Measurements from ENCODE around the gene C5.

The C5 gene

GRCh38 chr9:121082075-121082474 is 32.0 kb upstream of the C5 start:
- H3K4me1 ChIP-seq: no peaks in the 10 kb centered on the region
- H3K36me3 ChIP-seq: no peaks in the 10 kb centered on the region; the same call in 1 of the 2 replicates
- H3K9me3 ChIP-seq: no peaks in the 10 kb centered on the region
- no peaks in the 10 kb centered on the region for H3K27me3 ChIP-seq
- H3K4me3 ChIP-seq (ENCODE audit: low read depth, low read length): no peak overlapping the region
- TF ChIP-seq, protein P1, sequence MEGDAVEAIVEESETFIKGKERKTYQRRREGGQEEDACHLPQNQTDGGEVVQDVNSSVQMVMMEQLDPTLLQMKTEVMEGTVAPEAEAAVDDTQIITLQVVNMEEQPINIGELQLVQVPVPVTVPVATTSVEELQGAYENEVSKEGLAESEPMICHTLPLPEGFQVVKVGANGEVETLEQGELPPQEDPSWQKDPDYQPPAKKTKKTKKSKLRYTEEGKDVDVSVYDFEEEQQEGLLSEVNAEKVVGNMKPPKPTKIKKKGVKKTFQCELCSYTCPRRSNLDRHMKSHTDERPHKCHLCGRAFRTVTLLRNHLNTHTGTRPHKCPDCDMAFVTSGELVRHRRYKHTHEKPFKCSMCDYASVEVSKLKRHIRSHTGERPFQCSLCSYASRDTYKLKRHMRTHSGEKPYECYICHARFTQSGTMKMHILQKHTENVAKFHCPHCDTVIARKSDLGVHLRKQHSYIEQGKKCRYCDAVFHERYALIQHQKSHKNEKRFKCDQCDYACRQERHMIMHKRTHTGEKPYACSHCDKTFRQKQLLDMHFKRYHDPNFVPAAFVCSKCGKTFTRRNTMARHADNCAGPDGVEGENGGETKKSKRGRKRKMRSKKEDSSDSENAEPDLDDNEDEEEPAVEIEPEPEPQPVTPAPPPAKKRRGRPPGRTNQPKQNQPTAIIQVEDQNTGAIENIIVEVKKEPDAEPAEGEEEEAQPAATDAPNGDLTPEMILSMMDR (IDR thresholded peaks at IDR 0.05; ENCODE audit: low read depth, low read length): no peak
- no peak for DNase-seq

DNA sequence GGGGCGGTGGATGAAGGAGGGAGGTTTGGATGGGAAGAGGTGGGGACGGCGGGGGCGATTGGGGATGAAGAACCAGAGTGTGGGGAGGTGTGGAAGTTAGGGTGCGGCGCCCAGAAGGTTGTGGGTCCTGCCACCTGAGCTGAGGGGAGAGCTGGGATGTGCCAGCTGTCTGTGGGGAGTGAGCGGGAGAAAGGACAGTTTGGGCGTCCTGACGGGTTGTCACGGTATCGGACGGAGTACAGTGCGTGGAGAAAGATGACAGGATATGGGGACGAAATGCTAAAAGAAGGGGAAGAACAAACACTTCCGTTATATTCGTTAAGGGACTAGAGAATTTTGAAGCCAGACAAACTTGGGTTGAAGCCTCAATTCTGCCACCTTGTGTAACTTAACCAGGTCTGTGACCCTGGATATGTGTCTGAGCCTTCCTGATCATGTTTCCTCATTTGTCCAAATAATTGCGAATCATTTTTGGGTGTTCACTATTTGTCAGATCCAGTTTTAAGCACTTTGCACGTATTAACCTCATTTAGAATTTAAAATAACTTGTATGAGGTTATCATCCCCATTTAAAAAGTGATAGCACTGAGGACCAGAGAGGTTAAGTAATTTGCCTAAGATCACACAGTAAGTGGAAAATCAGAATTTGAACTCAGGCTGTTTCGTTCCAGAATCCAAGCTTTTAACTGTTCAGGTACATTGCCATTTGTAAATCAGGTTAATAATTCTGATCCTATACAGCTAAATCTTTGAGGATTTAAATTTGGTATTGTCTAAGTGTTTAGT is 25.4 kb upstream of the C5 start:
- DNase-seq: no peak
- Histone ChIP-seq H3K9me3 (no peaks in the 10 kb centered on the region), H3K4me1 (no peaks in the 10 kb centered on the region; the same call in 1 of the 2 replicates), H3K27me3 (no peaks in the 10 kb centered on the region), H3K4me3 (ENCODE audit: low read depth, low read length) (peak overlapping the region; percentile 77), H3K36me3 (no peaks in the 10 kb centered on the region; the same call in 1 of the 2 replicates)
- TF ChIP-seq, protein P1 (IDR thresholded peaks at IDR 0.05; ENCODE audit: low read depth, low read length): no peak

DNA sequence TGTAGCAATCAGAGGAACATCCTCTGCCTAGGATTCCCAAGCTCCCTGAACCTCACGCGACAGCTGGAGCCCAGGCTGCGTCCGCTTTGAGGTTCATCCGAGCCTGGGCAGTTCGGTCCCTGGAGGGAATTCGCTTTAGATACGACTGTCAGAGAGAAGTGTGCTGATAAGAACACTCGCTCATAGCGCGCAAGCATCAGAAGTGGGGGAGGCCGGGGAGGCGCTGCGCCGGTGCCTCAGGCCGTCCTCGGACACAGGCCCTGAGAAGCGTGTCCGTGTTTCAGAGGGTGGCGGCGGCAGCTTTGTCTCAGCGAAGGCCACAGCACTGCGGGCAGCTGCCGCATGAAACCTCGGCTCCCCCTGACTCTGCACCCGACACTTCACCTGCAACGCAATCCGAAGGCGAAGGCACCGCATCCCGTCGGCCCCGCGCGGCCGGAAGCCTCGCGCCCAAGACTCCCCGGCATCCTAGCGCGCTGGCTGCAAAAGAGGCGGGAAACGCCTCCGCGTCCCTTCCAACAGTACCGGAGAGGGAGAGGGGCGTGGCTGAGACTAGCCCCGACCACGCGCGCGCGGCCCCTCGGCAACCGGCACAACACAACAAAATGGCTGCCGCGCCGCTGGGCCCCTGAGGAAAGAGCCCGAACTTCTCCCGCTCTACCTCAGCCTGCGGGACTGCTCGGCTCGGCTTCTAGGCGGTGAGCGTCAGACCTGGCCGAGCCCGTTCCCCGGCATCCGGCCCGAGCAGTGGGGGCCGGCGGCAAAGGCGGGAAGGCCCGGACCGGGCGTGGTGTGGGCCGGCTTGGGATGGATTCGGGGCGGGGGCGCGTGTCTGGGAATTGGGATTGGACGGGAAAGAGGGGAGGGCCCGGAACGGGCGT is 24.5 kb upstream of the C5 start, which contains the start of gene CNTRL:
Gene CNTRL, plus strand, starts transcription at position 586 of the 881 bp plus-strand sequence. CDS start 13,372 bp downstream, outside the sequence.
- Histone ChIP-seq H3K4me3 (ENCODE audit: low read depth, low read length) (peak within 1 kb of the TSS; percentile 77), H3K36me3 (no peaks in the 10 kb centered on the region), H3K27me3 (no peaks in the 10 kb centered on the region), H3K9me3 (no peaks in the 10 kb centered on the region), H3K4me1 (no peaks in the 10 kb centered on the region; the same call in 1 of the 2 replicates)
- DNase-seq: peak; percentile 94
- TF ChIP-seq, protein P1 (IDR thresholded peaks at IDR 0.05; ENCODE audit: low read depth, low read length): no peak

DNA sequence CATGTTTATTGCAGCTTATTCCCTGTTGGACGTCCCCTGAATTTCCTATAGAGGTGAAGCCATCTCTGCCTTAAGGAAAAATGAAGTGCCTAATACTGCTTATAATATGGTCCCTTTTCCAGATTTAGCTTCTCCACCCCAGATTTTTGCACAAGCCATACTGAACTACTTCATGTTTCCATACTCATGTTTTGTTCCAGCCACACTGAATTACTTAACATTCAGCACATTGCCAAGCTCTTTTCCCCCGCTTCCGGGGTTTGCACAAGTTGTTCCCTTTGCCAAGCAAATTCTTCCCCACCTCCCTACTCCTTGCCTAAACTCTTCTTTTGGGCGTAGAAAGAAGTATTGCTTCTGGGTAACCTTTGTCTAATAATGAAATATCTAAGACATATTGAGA is 23.0 kb upstream of the C5 start:
- Histone ChIP-seq H3K9me3 (no peaks in the 10 kb centered on the region), H3K27me3 (no peaks in the 10 kb centered on the region), H3K4me1 (no peaks in the 10 kb centered on the region; the same call in 1 of the 2 replicates), H3K36me3 (no peaks in the 10 kb centered on the region), H3K4me3 (ENCODE audit: low read depth, low read length) (no peak overlapping the region)
- no peak for DNase-seq
- TF ChIP-seq, protein P1 (IDR thresholded peaks at IDR 0.05; ENCODE audit: low read depth, low read length): no peak

DNA sequence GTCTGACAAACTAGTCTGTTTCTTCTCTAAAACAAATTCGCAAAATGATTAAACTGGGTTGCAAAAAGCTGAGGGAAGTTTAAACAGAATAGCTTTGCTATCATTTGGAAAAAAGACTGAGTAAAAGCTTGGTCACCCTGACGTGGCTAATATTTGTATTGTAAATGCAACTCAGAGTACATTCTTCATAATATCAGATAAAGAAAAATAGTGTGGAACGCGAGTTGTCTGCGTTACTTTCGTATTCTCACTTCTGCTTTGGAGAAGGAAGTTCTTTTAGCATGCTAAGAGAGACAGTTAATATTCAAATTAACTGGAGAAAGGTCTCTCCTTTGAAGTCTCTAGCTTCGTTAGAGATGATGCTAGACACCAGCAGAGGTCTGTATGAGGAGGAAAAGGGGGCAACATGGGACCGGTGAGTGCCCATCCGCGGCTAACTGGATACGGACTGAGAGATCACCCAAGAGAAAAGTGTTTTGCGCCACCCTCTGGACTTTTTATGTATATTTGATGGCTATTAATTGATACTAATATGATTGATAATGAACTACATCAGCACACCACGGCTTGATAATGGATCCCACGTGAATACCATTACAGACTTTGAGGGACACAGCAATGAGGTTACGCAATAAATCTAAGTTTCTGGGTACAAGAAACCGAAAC is 21.8 kb upstream of the C5 start:
- no peak for DNase-seq
- Histone ChIP-seq H3K4me3 (ENCODE audit: low read depth, low read length) (no peak overlapping the region), H3K36me3 (no peaks in the 10 kb centered on the region), H3K4me1 (no peaks in the 10 kb centered on the region; the same call in 1 of the 2 replicates), H3K9me3 (no peaks in the 10 kb centered on the region), H3K27me3 (no peaks in the 10 kb centered on the region)
- TF ChIP-seq, protein P1 (IDR thresholded peaks at IDR 0.05; ENCODE audit: low read depth, low read length): no peak
